Sigmoid colon (tissue), 7 donors: ENCODE measurements around the gene OLIG3. TPM values are rescaled to one million over a fixed set of nuclear protein-coding genes. Genes with fewer than 3 reads are reported as not detected.

ENCODE experiments used
- DNase-seq: peaks from one replicate; pipeline ENCODE4 v3.0.0-alpha.2; 2019
- H3K27ac ChIP-seq, 4 donors: fragments of 200-600 bp; sonication (generic); one replicate each; pipeline ENCODE4 v1.5.1; 2016 to 2019; ENCODE audit warnings: mild to moderate bottlenecking in 1 of 4
- H3K27me3 ChIP-seq, 3 donors: fragments of 200-600 bp; sonication (generic); one replicate each; pipeline ENCODE4 v1.5.1; 2019; ENCODE audit warnings: mild to moderate bottlenecking in 1 of 3
- H3K36me3 ChIP-seq, 4 donors: fragments of 200-600 bp; sonication (generic); one replicate each; pipeline ENCODE4 v1.5.1; 2016 to 2019
- H3K4me1 ChIP-seq, 4 donors: fragments of 200-600 bp; sonication (generic); one replicate each; pipeline ENCODE4 v1.5.1; 2017 to 2019
- H3K4me3 ChIP-seq, 4 donors: fragments of 200-600 bp; sonication (generic); one replicate each; pipeline ENCODE4 v1.5.1; 2017 to 2019; ENCODE audit warnings: mild to moderate bottlenecking in 2 of 4, moderate library complexity in 1 of 4
- H3K9me3 ChIP-seq, 4 donors: fragments of 200-600 bp in 3 of 4; sonication (generic) in 3 of 4; one replicate each; pipeline versions ENCODE4 v1.5.1 to v1.6.1; 2013 to 2019
- CTCF ChIP-seq, 4 experiments: fragments of 450-650 bp in 3 of 4; fragments of 200-600 bp in 1 of 4; IDR thresholded peaks; one replicate each; pipeline ENCODE4 v1.5.1; 2016 to 2019; ENCODE audit warnings: antibody characterized with exemption in 4 of 4, mild to moderate bottlenecking in 3 of 4, moderate library complexity in 2 of 4
- EP300 ChIP-seq, 4 donors: sonication (generic); formaldehyde crosslinking; IDR thresholded peaks; one replicate each; pipeline ENCODE4 v1.6.1; 2017; ENCODE audit warnings: antibody characterized with exemption in 4 of 4
- POLR2A ChIP-seq, 2 donors: fragments of 450-650 bp; IDR thresholded peaks; one replicate each; pipeline ENCODE4 v1.6.1; 2016; ENCODE audit warnings: antibody characterized with exemption in 2 of 2, mild to moderate bottlenecking in 2 of 2, moderate library complexity in 2 of 2
- POLR2AphosphoS5 ChIP-seq, 4 donors: sonication (generic); formaldehyde crosslinking; IDR thresholded peaks; one replicate each; pipeline ENCODE4 v1.6.1; 2017; ENCODE audit warnings: antibody characterized with exemption in 4 of 4
- WGBS, 2 donors: extraction: QIAGEN DNeasy Blood & Tissue Kit; methylation state at CpG; one replicate each; pipeline ENCODE4 v1.1.7; 2013; 5-methylcytosine and 5-hydroxymethylcytosine counted together
- intact Hi-C: fragments of 100-400 bp; cut with DNase I; formaldehyde crosslinking; loops from one replicate; pipeline ENCODE4 v1.15.1; 2023
- polyA plus RNA-seq, 3 donors: library from polyadenylated mRNA; stranded (reverse); fragments of 200-250 nt; gene quantifications; one replicate each; pipeline ENCODE4 v1.2.3, GENCODE V29; 2013
- total RNA-seq, 4 donors: library from RNA; depleted of rRNA; stranded (reverse); fragments of >200 nt; gene quantifications; one replicate each; pipeline ENCODE4 v1.1.0, GENCODE V29; 2016
- donor health status: healthy with polysubstance abuse.
- donor health status: Bipolar disorder and iron deficiency.
- donor health status: healthy.

Gene OLIG3
- total and polyA plus RNA-seq, 7 donors = not detected

GRCh38 chr6:137489046-137490005 lies 4.9 kb downstream of the OLIG3 start:
- intact Hi-C loops = no loop called here
- Histone ChIP-seq H3K27me3 (peaks cover 47 to 98% (median 79%) of the 10 kb centered on the region in 3 donors), H3K4me1 (peaks cover 0 to 38% (median 32%) of the 10 kb centered on the region in 4 donors), H3K27ac (no peak overlapping the region), H3K4me3 (peak overlapping the region in 2 of 4 donors; percentile 24 to 26), H3K9me3 (no peaks in the 10 kb centered on the region), H3K36me3 (no peaks in the 10 kb centered on the region)
- DNase-seq = peak; percentile 63
- TF ChIP-seq EP300 (IDR thresholded peaks at IDR 0.05) (no peak), POLR2A (IDR thresholded peaks at IDR 0.05) (no peak), CTCF (IDR thresholded peaks at IDR 0.05) (no peak), POLR2AphosphoS5 (IDR thresholded peaks at IDR 0.05) (no peak)
- 7 to 20% methylated on average over 47 of the region's 47 CpGs for WGBS, 2 donors

DNA sequence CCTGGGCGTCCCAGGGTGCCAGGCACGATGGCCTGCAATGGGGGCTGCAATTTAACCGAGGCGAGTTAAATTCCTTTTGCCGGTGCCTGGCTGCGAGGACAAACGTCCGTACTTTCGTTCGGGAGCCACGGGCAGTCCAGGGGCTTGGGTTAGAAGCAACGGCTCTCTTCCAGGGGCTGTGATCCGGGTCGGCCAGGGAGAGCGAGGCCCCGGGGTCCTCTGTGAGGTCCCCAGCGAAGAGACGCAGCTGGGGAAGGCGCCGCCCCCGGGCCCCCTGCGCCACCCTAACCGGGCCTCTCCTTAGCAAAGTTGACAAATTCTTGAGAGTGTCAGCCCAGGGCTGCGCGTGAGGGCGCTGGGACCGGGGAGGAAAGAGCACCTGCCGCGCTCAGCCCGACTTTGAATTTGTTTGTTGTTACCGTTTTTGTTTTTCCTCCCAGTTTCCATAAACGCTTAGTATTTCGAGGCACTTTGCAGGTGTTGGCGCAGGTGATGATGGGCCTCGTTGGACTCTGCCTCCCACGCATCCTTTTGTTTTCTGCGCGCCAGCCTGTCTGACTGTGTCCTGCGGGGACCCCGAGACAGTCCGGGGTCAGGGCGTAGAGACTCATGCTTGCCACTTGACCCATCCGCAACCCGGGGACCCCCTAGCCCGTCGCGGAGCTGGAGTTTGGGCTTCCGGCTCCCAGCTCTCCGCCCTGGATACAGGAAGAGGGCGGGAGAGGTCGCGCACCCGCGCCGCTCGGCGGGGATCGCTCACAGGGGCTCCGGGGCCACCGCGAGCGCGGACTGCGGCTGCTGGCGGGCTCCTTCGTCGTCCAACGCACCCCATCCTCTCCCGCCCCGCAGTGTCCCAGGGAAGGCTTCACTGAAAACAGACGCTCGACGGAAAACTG lies 5.8 kb downstream of the OLIG3 start:
- 3 to 16% methylated on average over 73 of the region's 73 CpGs for WGBS, 2 donors

DNA sequence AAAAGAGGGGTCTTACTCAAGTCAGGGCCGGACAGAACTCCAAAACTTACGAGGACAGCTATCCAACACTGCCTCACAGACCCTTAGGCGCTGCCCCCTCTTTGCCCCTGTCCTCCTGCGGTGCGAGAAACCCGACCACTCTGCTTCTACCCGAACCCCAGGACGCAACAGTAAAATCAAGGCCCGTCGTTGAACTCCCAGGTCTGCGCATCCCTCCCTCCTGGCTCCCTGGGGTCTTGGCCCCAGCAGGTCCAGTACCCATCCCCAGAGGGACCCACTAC lies 6.4 kb downstream of the OLIG3 start:
- H3K9me3 ChIP-seq = peaks cover 0 to 3% (median 0%) of the 10 kb centered on the region in 4 donors
- 7 to 15% methylated on average over 11 of the region's 11 CpGs for WGBS, 2 donors
- peaks cover 0 to 27% (median 20%) of the 10 kb centered on the region in 4 donors for H3K4me1 ChIP-seq
- intact Hi-C loops = no loop called here
- H3K36me3 ChIP-seq = no peaks in the 10 kb centered on the region
- no peak overlapping the region for H3K27ac ChIP-seq
- no peak for TF ChIP-seq POLR2A (IDR thresholded peaks at IDR 0.05)
- no peak for TF ChIP-seq EP300 (IDR thresholded peaks at IDR 0.05)
- H3K27me3 ChIP-seq = peaks cover 32 to 92% (median 64%) of the 10 kb centered on the region in 3 donors
- DNase-seq = no peak
- no peak overlapping the region for H3K4me3 ChIP-seq

More for the DNA sequence above, 5.8 kb downstream of the OLIG3 start:
- DNase-seq = no peak
- peaks cover 38 to 94% (median 70%) of the 10 kb centered on the region in 3 donors for H3K27me3 ChIP-seq
- TF ChIP-seq POLR2A (IDR thresholded peaks at IDR 0.05) (no peak), CTCF (IDR thresholded peaks at IDR 0.05) (no peak), EP300 (IDR thresholded peaks at IDR 0.05) (no peak), POLR2AphosphoS5 (IDR thresholded peaks at IDR 0.05) (no peak)
- H3K4me3 ChIP-seq = peak overlapping the region in 2 of 4 donors; percentile 24 to 26
- no peaks in the 10 kb centered on the region for H3K9me3 ChIP-seq
- intact Hi-C loops = no loop called here
- H3K27ac ChIP-seq = no peak overlapping the region
- H3K4me1 ChIP-seq = peaks cover 0 to 32% (median 26%) of the 10 kb centered on the region in 4 donors
- H3K36me3 ChIP-seq = no peaks in the 10 kb centered on the region

GRCh38 chr6:137487181-137487868 lies 6.9 kb downstream of the OLIG3 start:
- no peak for DNase-seq
- H3K27me3 ChIP-seq = peaks cover 29 to 87% (median 59%) of the 10 kb centered on the region in 3 donors

More at GRCh38 chr6:137487181-137487868, 6.9 kb downstream of the OLIG3 start:
- peaks cover 0 to 4% (median 0%) of the 10 kb centered on the region in 4 donors for H3K9me3 ChIP-seq
- no peak overlapping the region for H3K4me3 ChIP-seq
- peaks cover 0 to 26% (median 19%) of the 10 kb centered on the region in 4 donors for H3K4me1 ChIP-seq
- 7 to 12% methylated on average over 22 of the region's 22 CpGs for WGBS, 2 donors
- H3K36me3 ChIP-seq = no peaks in the 10 kb centered on the region
- H3K27ac ChIP-seq = no peak overlapping the region
- no peak for TF ChIP-seq EP300 (IDR thresholded peaks at IDR 0.05)
- no peak for TF ChIP-seq CTCF (IDR thresholded peaks at IDR 0.05)
- no peak for TF ChIP-seq POLR2A (IDR thresholded peaks at IDR 0.05)
- no peak for TF ChIP-seq POLR2AphosphoS5 (IDR thresholded peaks at IDR 0.05)
- intact Hi-C loops = no loop called here
